T-cell (primary cell): ENCODE measurements around the gene FLOT2. TPM values are rescaled to one million over a fixed set of nuclear protein-coding genes. Genes with fewer than 3 reads are reported as not detected.
"Not testable (repeated sequence)": the region's sequence is repeated elsewhere in the genome, so short reads cannot be mapped to it uniquely, and the experiment has no call there.

ENCODE experiments used
- ATAC-seq, 4 experiments: fragments of 200-7000 bp in 3 of 4; fragments of 150-1000 bp in 1 of 4; cut with Tn5 transposase; replicated peaks in 1 of 4; 1 replicate in 3 of 4; 2 replicates in 1 of 4; pipeline ENCODE4 v1.10.0; 2021; ENCODE audit warnings: moderate library complexity in 3 of 4, mild to moderate bottlenecking in 2 of 4, moderate number of reproducible peaks in 1 of 4
- CTCF ChIA-PET, 2 donors: fragments of 300-600 bp; sonication (Branson Sonifier 250); formaldehyde crosslinking; loops; one replicate each; lab custom pipeline; 2022; ENCODE audit warnings: antibody characterized with exemption in 2 of 2; lab: Charles Lee
- POLR2A ChIA-PET, 2 donors: fragments of 300-600 bp; sonication (Branson Sonifier 250); formaldehyde crosslinking; loops; one replicate each; lab custom pipeline; 2022; ENCODE audit warnings: antibody characterized with exemption in 2 of 2; lab: Charles Lee
- DNase-seq, 35 experiments: peaks; one replicate each; pipeline versions ENCODE4 v3.0.0 to v3.0.0-alpha.2; 2013 to 2023
- H3K27ac ChIP-seq: one replicate; pipeline ENCODE4 v1.5.1; 2013; ENCODE audit warnings: low read length
- H3K27me3 ChIP-seq, 2 experiments: replicated peaks in 1 of 2; 1 replicate in 1 of 2; 2 replicates in 1 of 2; pipeline versions ENCODE4 v1.6.1 to v1.7.0; 2013; ENCODE audit warnings: low read length in 1 of 2, mixed read lengths in 1 of 2; ENCODE audit not compliant: control insufficient read depth in 2 of 2, insufficient read depth in 2 of 2; ENCODE audit errors: extremely low read depth in 1 of 2
- H3K36me3 ChIP-seq, 2 donors: 1 replicate in 1 of 2; 2 replicates in 1 of 2; pipeline versions ENCODE4 v1.6.1 to v1.7.0; 2013; ENCODE audit warnings: low read length in 1 of 2; ENCODE audit not compliant: control insufficient read depth in 2 of 2, insufficient read depth in 1 of 2; ENCODE audit errors: extremely low read depth in 1 of 2
- H3K4me1 ChIP-seq, 2 experiments: 1 replicate in 1 of 2; 2 replicates in 1 of 2; pipeline versions ENCODE4 v1.6.1 to v1.7.0; 2013; ENCODE audit warnings: low read length in 2 of 2, mixed read lengths in 1 of 2; ENCODE audit not compliant: insufficient read depth in 2 of 2, control insufficient read depth in 1 of 2; ENCODE audit errors: extremely low read depth in 1 of 2
- H3K4me3 ChIP-seq, 2 donors: 1 replicate in 1 of 2; 2 replicates in 1 of 2; pipeline versions ENCODE4 v1.5.1 to v1.7.0; 2013; ENCODE audit warnings: mild to moderate bottlenecking in 2 of 2, low read length in 1 of 2, moderate library complexity in 1 of 2; ENCODE audit not compliant: control insufficient read depth in 1 of 2; ENCODE audit errors: extremely low read depth in 1 of 2
- H3K9me3 ChIP-seq: 2 replicates; pipeline ENCODE4 v1.7.0; 2013
- H3K27ac Mint-ChIP-seq, 2 donors: one replicate each; pipeline ENCODE4 v1.8.0; 2020 to 2021; ENCODE audit warnings: mild to moderate bottlenecking in 2 of 2, mixed read lengths in 2 of 2
- H3K27me3 Mint-ChIP-seq, 2 donors: one replicate each; pipeline ENCODE4 v1.8.0; 2021 to 2022; ENCODE audit warnings: mixed read lengths in 2 of 2
- H3K36me3 Mint-ChIP-seq: one replicate; pipeline ENCODE4 v1.8.0; 2021; ENCODE audit warnings: mixed read lengths
- H3K4me1 Mint-ChIP-seq, 3 donors: one replicate each; pipeline ENCODE4 v1.8.0; 2020 to 2022; ENCODE audit warnings: mixed read lengths in 3 of 3, mild to moderate bottlenecking in 1 of 3
- H3K4me3 Mint-ChIP-seq, 3 donors: one replicate each; pipeline ENCODE4 v1.8.0; 2020 to 2022; ENCODE audit warnings: mild to moderate bottlenecking in 3 of 3, mixed read lengths in 3 of 3, moderate library complexity in 3 of 3
- H3K9me3 Mint-ChIP-seq, 3 donors: one replicate each; pipeline ENCODE4 v1.8.0; 2020 to 2022; ENCODE audit warnings: mixed read lengths in 3 of 3
- WGBS: methylation state at CpG from one replicate; pipeline ENCODE4 v1.1.5; 2013; ENCODE audit warnings: missing lambda C conversion rate; ENCODE audit not compliant: insufficient coverage; 5-methylcytosine and 5-hydroxymethylcytosine counted together
- total RNA-seq, 35 experiments: library from RNA in 6 of 35; stranded (reverse) in 6 of 35; fragments of 120-200 nt in 1 of 35; gene quantifications; one replicate each; pipeline versions ENCODE4 v1.2.1 to v1.2.4 and lab custom pipeline; 2013 to 2026

Gene FLOT2
- total RNA-seq, 5 donors from 2014 or later (not counting 1 experiment from before 2014, with no cell fraction given), result 138 to 256 (median 235) TPM

- H3K9me3 ChIP-seq, result no peaks in the 10 kb centered on the region
- Mint-ChIP-seq H3K4me1 (peaks cover 8 to 21% (median 16%) of the 10 kb centered on the region in 3 donors), H3K36me3 (peaks cover 20% of the 10 kb centered on the region), H3K9me3 (no peaks in the 10 kb centered on the region), H3K4me3 (peak within 1 kb of the TSS; percentile 88 to 92 (median 89)), H3K27me3 (no peaks in the 10 kb centered on the region), H3K27ac (peak within 1 kb of the TSS; percentile 75 to 96)
- peak within 1 kb of the TSS; percentile 53 for H3K27ac ChIP-seq
- POLR2A ChIA-PET, result interaction anchor here in 1 of 2 donors (0.6 kb wide), 1 partner anchor 33 kb away, joined by 4 read pairs; no protein-coding TSS in a partner anchor
- H3K27me3 ChIP-seq, result no peaks in the 10 kb centered on the region
- peaks cover 14 to 19% of the 10 kb centered on the region in 2 donors for H3K36me3 ChIP-seq
- CTCF ChIA-PET, result interaction anchor here in 1 of 2 donors (1.9 kb wide), 1 partner anchor 91 kb away, joined by 18 read pairs; no protein-coding TSS in a partner anchor
- H3K4me1 ChIP-seq, result peaks cover 7 to 14% of the 10 kb centered on the region in 2 experiments
- peak within 1 kb of the TSS; percentile 74 to 89 for H3K4me3 ChIP-seq
- 3% methylated on average over 28 of the region's 42 CpGs for WGBS
- ATAC-seq (peak; percentile 100), DNase-seq (peak; percentile 64 to 89 (median 80))
Measured at GRCh38 chr17:28854457-28855335, 42.8 kb downstream of the FLOT2 start, which contains the start of gene ERAL1. Gene ERAL1, plus strand, starts transcription at chr17:28855016. Its CDS starts 19 bp downstream, at chr17:28855035.

- no CpG with 5 or more reads among the region's 2 CpGs for WGBS
- no peak for ATAC-seq
- no peaks in the 10 kb centered on the region for H3K9me3 ChIP-seq
- H3K9me3 Mint-ChIP-seq, result no peaks in the 10 kb centered on the region
- peaks cover 7 to 14% of the 10 kb centered on the region in 2 experiments for H3K4me1 ChIP-seq
- peak overlapping the region in 2 of 3 donors; percentile 47 to 89 for H3K4me3 Mint-ChIP-seq
- no peak overlapping the region for H3K4me3 ChIP-seq
- peak overlapping the region in 1 of 2 donors; percentile 4 for H3K27ac Mint-ChIP-seq
- no peaks in the 10 kb centered on the region for H3K27me3 ChIP-seq
- DNase-seq, result no peak
- H3K36me3 Mint-ChIP-seq, result peaks cover 12% of the 10 kb centered on the region
- no peak overlapping the region for H3K27ac ChIP-seq
- peaks cover 8 to 21% (median 16%) of the 10 kb centered on the region in 3 donors for H3K4me1 Mint-ChIP-seq
- CTCF ChIA-PET, result interaction anchor here (0.5 to 1.1 kb wide), 5 partner anchors 18 to 189 kb away, joined by 3 to 5 read pairs (median 4); no protein-coding TSS in a partner anchor
- POLR2A ChIA-PET, result interaction anchor here in 1 of 2 donors (0.5 kb wide), 1 partner anchor 94 kb away, joined by 3 read pairs; no protein-coding TSS in a partner anchor
- H3K27me3 Mint-ChIP-seq, result no peaks in the 10 kb centered on the region
- H3K36me3 ChIP-seq, result peaks cover 2 to 8% of the 10 kb centered on the region in 2 donors
Measured at GRCh38 chr17:28853295-28853694, 44.2 kb downstream of the FLOT2 start.

- Histone ChIP-seq H3K4me3 (no peak overlapping the region), H3K36me3 (no peaks in the 10 kb centered on the region), H3K27ac (no peak overlapping the region), H3K4me1 (peaks cover 2 to 4% of the 10 kb centered on the region in 2 experiments), H3K27me3 (no peaks in the 10 kb centered on the region), H3K9me3 (no peaks in the 10 kb centered on the region)
- Mint-ChIP-seq H3K4me1 (peaks cover 0 to 6% (median 3%) of the 10 kb centered on the region in 3 donors), H3K9me3 (no peaks in the 10 kb centered on the region), H3K4me3 (no peak overlapping the region), H3K27ac (no peak overlapping the region), H3K27me3 (no peaks in the 10 kb centered on the region), H3K36me3 (no peaks in the 10 kb centered on the region)
- 17% methylated on average over 1 of the region's 5 CpGs for WGBS
- ChIA-PET POLR2A (no interaction called here), CTCF (interaction anchor here (0.5 to 1.2 kb wide), 4 partner anchors 8 to 123 kb away, joined by 3 to 8 read pairs (median 4); no protein-coding TSS in a partner anchor)
- peak in 1 of 4 experiments; percentile 56 for ATAC-seq
- peak in 1 of 35 experiments; percentile 14 for DNase-seq
Measured at GRCh38 chr17:28849281-28849680, 48.3 kb downstream of the FLOT2 start.

DNA sequence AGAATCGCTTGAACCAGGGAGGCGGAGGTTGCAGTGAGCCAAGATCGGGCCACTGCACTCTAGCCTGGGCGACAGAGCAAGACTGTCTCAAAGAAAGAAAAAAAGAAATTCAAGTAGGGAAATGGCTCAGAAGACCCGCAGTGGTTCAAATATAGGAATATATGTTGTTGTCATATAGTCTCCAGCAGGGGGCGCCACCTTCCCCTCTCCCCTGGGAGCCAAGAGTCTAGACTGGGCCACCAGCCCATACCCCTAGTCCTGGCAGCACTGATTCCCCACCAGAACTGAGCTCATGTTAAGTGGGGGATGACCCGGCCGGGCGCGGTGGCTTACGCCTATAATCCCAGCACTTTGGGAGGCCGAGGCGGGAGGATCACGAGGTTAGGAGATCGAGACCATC, 48.9 kb downstream of the FLOT2 start:
- H3K27ac ChIP-seq, H3K27me3 Mint-ChIP-seq, H3K4me3 Mint-ChIP-seq, H3K27me3 ChIP-seq, H3K36me3 Mint-ChIP-seq, POLR2A ChIA-PET, H3K27ac Mint-ChIP-seq, H3K9me3 Mint-ChIP-seq, H3K4me1 Mint-ChIP-seq, H3K9me3 ChIP-seq, H3K4me1 ChIP-seq, H3K4me3 ChIP-seq, H3K36me3 ChIP-seq: not testable (repeated sequence)
- WGBS, result 92% methylated on average over 6 of the region's 15 CpGs
- CTCF ChIA-PET, result interaction anchor here (0.5 to 1.2 kb wide), 3 partner anchors 9 to 67 kb away, joined by 3 to 6 read pairs (median 3); no protein-coding TSS in a partner anchor
- DNase-seq (peak; percentile 4 to 72 (median 40)), ATAC-seq (peak in 3 of 4 experiments; percentile 64 to 78 (median 77))

GRCh38 chr17:28846699-28847098, 50.8 kb downstream of the FLOT2 start:
- H3K4me1 Mint-ChIP-seq, result peaks cover 7 to 10% (median 9%) of the 10 kb centered on the region in 3 donors
- not testable (repeated sequence) for H3K27me3 Mint-ChIP-seq

DNA sequence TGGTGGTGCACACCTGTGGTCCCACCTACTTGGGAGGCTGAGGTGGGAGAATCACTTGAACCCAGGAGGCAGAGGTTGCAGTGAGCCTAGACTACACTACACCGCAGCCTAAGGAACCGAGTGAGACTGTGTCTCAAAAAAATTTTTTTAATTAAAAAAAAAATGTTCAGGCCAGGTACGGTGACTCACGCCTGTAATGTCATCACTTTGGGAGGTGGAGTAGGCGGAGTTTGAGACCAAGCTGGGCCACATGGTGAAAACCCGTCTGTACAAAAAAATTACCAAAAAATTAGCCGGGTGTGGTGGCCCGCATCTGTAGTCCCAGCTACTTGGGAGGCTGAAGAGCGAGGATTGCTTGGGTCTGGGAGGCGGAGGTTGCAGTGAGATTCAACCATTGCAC, 51.3 kb downstream of the FLOT2 start:
- WGBS, result 93% methylated on average over 3 of the region's 10 CpGs
- DNase-seq, result no peak
- Histone ChIP-seq H3K4me1 (peaks cover 7 to 16% of the 10 kb centered on the region in 2 experiments), H3K27me3 (no peaks in the 10 kb centered on the region), H3K36me3 (no peaks in the 10 kb centered on the region), H3K4me3 (no peak overlapping the region), H3K27ac (no peak overlapping the region), H3K9me3 (no peaks in the 10 kb centered on the region)
- Mint-ChIP-seq H3K27ac (no peak overlapping the region), H3K27me3 (no peaks in the 10 kb centered on the region), H3K4me3 (no peak overlapping the region), H3K36me3 (no peaks in the 10 kb centered on the region), H3K4me1 (peaks cover 9 to 14% (median 13%) of the 10 kb centered on the region in 3 donors), H3K9me3 (no peaks in the 10 kb centered on the region)
- CTCF ChIA-PET, result no interaction called here
- no peak for ATAC-seq
- POLR2A ChIA-PET, result no interaction called here

More at GRCh38 chr17:28846699-28847098, 50.8 kb downstream of the FLOT2 start:
- H3K36me3 ChIP-seq, H3K4me3 Mint-ChIP-seq, H3K36me3 Mint-ChIP-seq, H3K27ac Mint-ChIP-seq, DNase-seq, H3K9me3 ChIP-seq, H3K27me3 ChIP-seq, H3K27ac ChIP-seq, ATAC-seq, POLR2A ChIA-PET, H3K9me3 Mint-ChIP-seq, CTCF ChIA-PET, H3K4me3 ChIP-seq: not testable (repeated sequence)
- WGBS, result 89% methylated on average over 4 of the region's 9 CpGs
- H3K4me1 ChIP-seq, result peaks cover 6 to 11% of the 10 kb centered on the region in 2 experiments
